ENCODE measurements around the gene IGF2BP1.
"Not testable (repeated sequence)": the region's sequence is repeated elsewhere in the genome, so short reads cannot be mapped to it uniquely, and the experiment has no call there.

IGF2BP1 gene

GRCh38 chr17:49089094-49089493, 91.9 kb downstream of the IGF2BP1 start:
- WGBS, 2 experiments, result 94% methylated on average over 7 of the region's 7 CpGs
- Histone ChIP-seq H3K4me1 (ENCODE audit: control insufficient read depth, insufficient read depth, low read length) (peaks cover 4% of the 10 kb centered on the region), H3K27ac (ENCODE audit: insufficient read depth, low read depth, low read length, poor library complexity, severe bottlenecking) (no peak overlapping the region), H3K4me3 (ENCODE audit: insufficient read depth, low read depth, low read length) (no peak overlapping the region), H3K9me3 (ENCODE audit: control insufficient read depth, low read length) (no peaks in the 10 kb centered on the region), H3K27me3 (ENCODE audit: control insufficient read depth, insufficient read depth, low read length, poor library complexity, severe bottlenecking) (no peaks in the 10 kb centered on the region), H3K36me3 (ENCODE audit: control insufficient read depth, insufficient read depth, low read length) (no peaks in the 10 kb centered on the region)

- Histone ChIP-seq H3K27me3 (ENCODE audit: control insufficient read depth, insufficient read depth, low read length, poor library complexity, severe bottlenecking) (no peaks in the 10 kb centered on the region), H3K4me1 (ENCODE audit: control insufficient read depth, insufficient read depth, low read length) (peaks cover 4% of the 10 kb centered on the region), H3K27ac (ENCODE audit: insufficient read depth, low read depth, low read length, poor library complexity, severe bottlenecking) (no peak overlapping the region), H3K4me3 (ENCODE audit: insufficient read depth, low read depth, low read length) (no peak overlapping the region), H3K36me3 (ENCODE audit: control insufficient read depth, insufficient read depth, low read length) (no peaks in the 10 kb centered on the region), H3K9me3 (ENCODE audit: control insufficient read depth, low read length) (no peaks in the 10 kb centered on the region)
- WGBS, 2 experiments, result 85 to 88% methylated on average over 10 of the region's 10 CpGs
Measured at GRCh38 chr17:49090878-49091594, 93.9 kb downstream of the IGF2BP1 start.

- H3K27me3 ChIP-seq (ENCODE audit: control insufficient read depth, insufficient read depth, low read length, poor library complexity, severe bottlenecking), result no peaks in the 10 kb centered on the region
- H3K27ac ChIP-seq (ENCODE audit: insufficient read depth, low read depth, low read length, poor library complexity, severe bottlenecking), result no peak overlapping the region
- no peaks in the 10 kb centered on the region for H3K9me3 ChIP-seq (ENCODE audit: control insufficient read depth, low read length)
- H3K4me1 ChIP-seq (ENCODE audit: control insufficient read depth, insufficient read depth, low read length), result peaks cover 4% of the 10 kb centered on the region
- WGBS, 2 experiments, result 92 to 94% methylated on average over 10 of the region's 10 CpGs
- H3K4me3 ChIP-seq (ENCODE audit: insufficient read depth, low read depth, low read length), result no peak overlapping the region
- no peaks in the 10 kb centered on the region for H3K36me3 ChIP-seq (ENCODE audit: control insufficient read depth, insufficient read depth, low read length)
Measured at GRCh38 chr17:49093131-49093530, 95.9 kb downstream of the IGF2BP1 start.

GRCh38 chr17:49100601-49101000, 103.4 kb downstream of the IGF2BP1 start:
- Histone ChIP-seq H3K27me3 (ENCODE audit: control insufficient read depth, insufficient read depth, low read length, poor library complexity, severe bottlenecking) (no peaks in the 10 kb centered on the region), H3K27ac (ENCODE audit: insufficient read depth, low read depth, low read length, poor library complexity, severe bottlenecking) (no peak overlapping the region), H3K36me3 (ENCODE audit: control insufficient read depth, insufficient read depth, low read length) (no peaks in the 10 kb centered on the region), H3K9me3 (ENCODE audit: control insufficient read depth, low read length) (no peaks in the 10 kb centered on the region), H3K4me1 (ENCODE audit: control insufficient read depth, insufficient read depth, low read length) (no peaks in the 10 kb centered on the region), H3K4me3 (ENCODE audit: insufficient read depth, low read depth, low read length) (no peak overlapping the region)

GRCh38 chr17:49101054-49101534, 103.9 kb downstream of the IGF2BP1 start:
- Histone ChIP-seq H3K4me1 (ENCODE audit: control insufficient read depth, insufficient read depth, low read length) (no peaks in the 10 kb centered on the region), H3K27ac (ENCODE audit: insufficient read depth, low read depth, low read length, poor library complexity, severe bottlenecking) (no peak overlapping the region)

GRCh38 chr17:49103360-49103759, 106.2 kb downstream of the IGF2BP1 start:
- H3K27ac ChIP-seq (ENCODE audit: insufficient read depth, low read depth, low read length, poor library complexity, severe bottlenecking); H3K9me3 ChIP-seq (ENCODE audit: control insufficient read depth, low read length); H3K4me3 ChIP-seq (ENCODE audit: insufficient read depth, low read depth, low read length); H3K27me3 ChIP-seq (ENCODE audit: control insufficient read depth, insufficient read depth, low read length, poor library complexity, severe bottlenecking); H3K36me3 ChIP-seq (ENCODE audit: control insufficient read depth, insufficient read depth, low read length); H3K4me1 ChIP-seq (ENCODE audit: control insufficient read depth, insufficient read depth, low read length): not testable (repeated sequence)
- WGBS, 2 experiments, result 96 to 97% methylated on average over 14 of the region's 14 CpGs

More at GRCh38 chr17:49101054-49101534, 103.9 kb downstream of the IGF2BP1 start:
- 94 to 95% methylated on average over 4 of the region's 4 CpGs for WGBS, 2 experiments
- Histone ChIP-seq H3K36me3 (ENCODE audit: control insufficient read depth, insufficient read depth, low read length) (no peaks in the 10 kb centered on the region), H3K9me3 (ENCODE audit: control insufficient read depth, low read length) (no peaks in the 10 kb centered on the region), H3K27me3 (ENCODE audit: control insufficient read depth, insufficient read depth, low read length, poor library complexity, severe bottlenecking) (no peaks in the 10 kb centered on the region), H3K4me3 (ENCODE audit: insufficient read depth, low read depth, low read length) (no peak overlapping the region)

GRCh38 chr17:49104511-49105074, 107.4 kb downstream of the IGF2BP1 start:
- Histone ChIP-seq H3K4me1 (ENCODE audit: control insufficient read depth, insufficient read depth, low read length) (no peaks in the 10 kb centered on the region), H3K27me3 (ENCODE audit: control insufficient read depth, insufficient read depth, low read length, poor library complexity, severe bottlenecking) (no peaks in the 10 kb centered on the region), H3K27ac (ENCODE audit: insufficient read depth, low read depth, low read length, poor library complexity, severe bottlenecking) (no peak overlapping the region), H3K36me3 (ENCODE audit: control insufficient read depth, insufficient read depth, low read length) (no peaks in the 10 kb centered on the region), H3K9me3 (ENCODE audit: control insufficient read depth, low read length) (no peaks in the 10 kb centered on the region), H3K4me3 (ENCODE audit: insufficient read depth, low read depth, low read length) (no peak overlapping the region)
- WGBS, 2 experiments, result 85 to 93% methylated on average over 8 of the region's 8 CpGs

All from ectodermal cell (in vitro differentiated cells).